ENCODE measurements around the gene DEPP1. TPM values are rescaled to one million over a fixed set of nuclear protein-coding genes. Genes with fewer than 3 reads are reported as not detected.

Gene DEPP1
- polyA plus RNA-seq, 3 donors: not detected

DNA sequence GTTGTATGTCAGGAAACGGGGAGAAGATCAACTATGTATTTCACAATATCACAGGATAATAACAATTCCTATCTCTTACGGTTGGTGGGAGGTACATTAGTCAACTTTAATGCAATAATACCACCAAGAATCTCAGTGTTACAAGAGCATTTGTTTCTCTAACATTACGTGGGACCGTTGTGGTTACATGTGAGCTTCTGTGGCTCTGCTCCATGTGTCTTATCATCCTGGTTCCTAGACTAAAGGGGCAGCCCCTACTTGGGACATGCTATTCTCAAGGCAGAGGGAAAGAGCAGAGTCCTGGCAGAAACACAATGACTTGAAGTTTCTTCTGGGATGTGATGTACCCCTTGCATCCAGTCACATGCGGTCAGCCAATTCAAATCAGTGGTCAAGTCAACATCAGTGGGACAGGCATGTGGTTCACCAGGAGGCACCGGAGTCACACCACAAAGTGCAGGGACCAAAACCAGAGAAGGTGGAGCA is 19.6 kb upstream of the DEPP1 start:
- 83% methylated on average over 2 of the region's 6 CpGs for WGBS (ENCODE audit: insufficient coverage)
- Histone ChIP-seq H3K4me3 (replicated peaks in 1 of 3; ENCODE audit: low read depth in 2 of 3, low read length in 3 of 3) (no peak overlapping the region), H3K4me1 (ENCODE audit: control insufficient read depth in 1 of 2, insufficient read depth in 2 of 2, low read length in 2 of 2) (peaks cover 18 to 38% of the 10 kb centered on the region in 2 donors), H3K79me2 (ENCODE audit: insufficient read depth, low read length) (peaks cover 21% of the 10 kb centered on the region), H3K9ac (ENCODE audit: insufficient read depth, low read length, poor library complexity, severe bottlenecking) (no peak overlapping the region), H3K4me2 (replicated peaks; ENCODE audit: extremely low read depth, low read length, poor library complexity, severe bottlenecking) (no peak overlapping the region), H3K36me3 (replicated peaks in 1 of 2; ENCODE audit: control insufficient read depth in 1 of 2, insufficient read depth in 2 of 2, low read length in 2 of 2) (peaks cover 21 to 23% of the 10 kb centered on the region in 2 donors), H2AFZ (ENCODE audit: insufficient read depth, low read depth, low read length, poor library complexity, severe bottlenecking) (no peak overlapping the region), H3K27ac (ENCODE audit: low read depth in 1 of 2, low read length in 2 of 2) (no peak overlapping the region), H4K20me1 (ENCODE audit: insufficient read depth, low read length) (peaks cover 32% of the 10 kb centered on the region), H3K27me3 (ENCODE audit: control insufficient read depth in 2 of 2, insufficient read depth in 2 of 2, low read length in 2 of 2) (no peaks in the 10 kb centered on the region), H3K9me3 (replicated peaks in 1 of 2; ENCODE audit: control insufficient read depth in 1 of 2, insufficient read depth in 1 of 2, low read length in 2 of 2) (no peaks in the 10 kb centered on the region)
- Mint-ChIP-seq H3K36me3 (peaks cover 18 to 20% of the 10 kb centered on the region in 2 donors), H3K4me1 (peaks cover 57% of the 10 kb centered on the region), H3K27me3 (ENCODE audit: low read depth in 3 of 3) (peaks cover 0 to 6% (median 1%) of the 10 kb centered on the region in 3 donors), H3K9me3 (peaks cover 0 to 2% (median 0%) of the 10 kb centered on the region in 7 donors), H3K4me3 (no peak overlapping the region), H3K27ac (no peak overlapping the region)
- no peak for TF ChIP-seq CTCF (IDR thresholded peaks at IDR 0.05)
- DNase-seq: no peak
- intact Hi-C loops (cut with micrococcal nuclease): no loop called here

GRCh38 chr10:44997105-44997748 is 18.6 kb upstream of the DEPP1 start:
- Histone ChIP-seq H3K4me1 (ENCODE audit: control insufficient read depth in 1 of 2, insufficient read depth in 2 of 2, low read length in 2 of 2) (peaks cover 18 to 35% of the 10 kb centered on the region in 2 donors), H4K20me1 (ENCODE audit: insufficient read depth, low read length) (peaks cover 42% of the 10 kb centered on the region), H3K79me2 (ENCODE audit: insufficient read depth, low read length) (peaks cover 11% of the 10 kb centered on the region), H3K27ac (ENCODE audit: low read depth in 1 of 2, low read length in 2 of 2) (peak overlapping the region in 1 of 2 donors; percentile 7), H2AFZ (ENCODE audit: insufficient read depth, low read depth, low read length, poor library complexity, severe bottlenecking) (no peak overlapping the region), H3K4me3 (replicated peaks in 1 of 3; ENCODE audit: low read depth in 2 of 3, low read length in 3 of 3) (no peak overlapping the region), H3K27me3 (ENCODE audit: control insufficient read depth in 2 of 2, insufficient read depth in 2 of 2, low read length in 2 of 2) (no peaks in the 10 kb centered on the region), H3K36me3 (replicated peaks in 1 of 2; ENCODE audit: control insufficient read depth in 1 of 2, insufficient read depth in 2 of 2, low read length in 2 of 2) (peaks cover 30 to 32% of the 10 kb centered on the region in 2 donors), H3K4me2 (replicated peaks; ENCODE audit: extremely low read depth, low read length, poor library complexity, severe bottlenecking) (no peak overlapping the region), H3K9me3 (replicated peaks in 1 of 2; ENCODE audit: control insufficient read depth in 1 of 2, insufficient read depth in 1 of 2, low read length in 2 of 2) (no peaks in the 10 kb centered on the region), H3K9ac (ENCODE audit: insufficient read depth, low read length, poor library complexity, severe bottlenecking) (no peak overlapping the region)
- Mint-ChIP-seq H3K4me1 (peaks cover 52% of the 10 kb centered on the region), H3K36me3 (peaks cover 26 to 28% of the 10 kb centered on the region in 2 donors), H3K27me3 (ENCODE audit: low read depth in 3 of 3) (peaks cover 0 to 6% (median 1%) of the 10 kb centered on the region in 3 donors), H3K9me3 (no peaks in the 10 kb centered on the region), H3K27ac (no peak overlapping the region), H3K4me3 (no peak overlapping the region)
- intact Hi-C loops (cut with micrococcal nuclease): no loop called here
- DNase-seq: no peak
- no peak for TF ChIP-seq CTCF (IDR thresholded peaks at IDR 0.05)
- WGBS (ENCODE audit: insufficient coverage): 80% methylated on average over 1 of the region's 6 CpGs
